ENCODE results near the gene UMAD1. TPM values are rescaled to one million over a fixed set of nuclear protein-coding genes. Genes with fewer than 3 reads are reported as not detected.

The UMAD1 gene
- polyA plus RNA-seq, 1 of the 3 experiments (the other 2 are of a cell fraction), result 13.9 TPM

DNA sequence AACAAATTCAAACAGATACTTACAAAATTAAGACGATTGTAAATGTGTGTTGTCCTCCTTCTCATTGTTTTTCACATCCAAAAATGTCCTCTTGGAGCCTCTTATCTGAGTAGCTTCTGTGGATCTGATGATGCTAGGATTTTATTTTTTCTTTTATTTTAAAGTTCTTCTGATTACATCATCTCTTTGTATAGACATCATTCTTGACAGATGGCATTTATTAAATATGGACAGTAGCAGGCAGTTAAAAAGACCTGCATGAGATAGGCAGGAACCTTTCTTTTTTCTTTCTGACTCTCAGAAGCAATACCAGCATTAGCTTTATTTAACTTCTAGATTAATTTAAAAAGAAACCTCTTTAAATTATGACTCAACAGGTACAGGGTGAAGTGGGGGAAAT, 77.9 kb downstream of the UMAD1 start, which contains the start of gene RPA3:
Gene RPA3 (minus strand): TSS at position 116 of the 400 bp plus-strand sequence. CDS start 78,189 bp downstream, outside the sequence.
- peaks cover 10 to 23% of the 10 kb centered on the region in 2 experiments; a peak in 3 of 4 replicates for H3K4me1 ChIP-seq (ENCODE audit: control insufficient read depth in 1 of 2, insufficient read depth in 2 of 2, low read depth in 1 of 2, low read length in 1 of 2)
- H3K9ac ChIP-seq, result no peak within 1 kb of the TSS
- 34% methylated on average over 1 of the region's 1 CpG for WGBS (ENCODE audit: low lambda C conversion rate)
- TF ChIP-seq CTCF (IDR thresholded peaks at IDR 0.05) (no peak), EZH2phosphoT487 (IDR thresholded peaks at IDR 0.05; ENCODE audit: borderline replicate concordance, low read depth) (no peak), GABPA (IDR thresholded peaks at IDR 0.05; ENCODE audit: low read depth) (no peak), MAX (IDR thresholded peaks at IDR 0.05; ENCODE audit: low read depth) (no peak), MEF2A (IDR thresholded peaks at IDR 0.05; ENCODE audit: borderline replicate concordance, low read depth) (no peak), FOSL2 (IDR thresholded peaks at IDR 0.05; ENCODE audit: borderline replicate concordance, low read depth) (no peak), SIN3A (IDR thresholded peaks at IDR 0.05; ENCODE audit: borderline replicate concordance, low read depth, low read length) (no peak)
- TF ChIP-seq, protein P1, sequence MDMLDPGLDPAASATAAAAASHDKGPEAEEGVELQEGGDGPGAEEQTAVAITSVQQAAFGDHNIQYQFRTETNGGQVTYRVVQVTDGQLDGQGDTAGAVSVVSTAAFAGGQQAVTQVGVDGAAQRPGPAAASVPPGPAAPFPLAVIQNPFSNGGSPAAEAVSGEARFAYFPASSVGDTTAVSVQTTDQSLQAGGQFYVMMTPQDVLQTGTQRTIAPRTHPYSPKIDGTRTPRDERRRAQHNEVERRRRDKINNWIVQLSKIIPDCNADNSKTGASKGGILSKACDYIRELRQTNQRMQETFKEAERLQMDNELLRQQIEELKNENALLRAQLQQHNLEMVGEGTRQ (IDR thresholded peaks at IDR 0.05; ENCODE audit: borderline replicate concordance, low read depth, low read length), result no peak
- TF ChIP-seq, protein P2, sequence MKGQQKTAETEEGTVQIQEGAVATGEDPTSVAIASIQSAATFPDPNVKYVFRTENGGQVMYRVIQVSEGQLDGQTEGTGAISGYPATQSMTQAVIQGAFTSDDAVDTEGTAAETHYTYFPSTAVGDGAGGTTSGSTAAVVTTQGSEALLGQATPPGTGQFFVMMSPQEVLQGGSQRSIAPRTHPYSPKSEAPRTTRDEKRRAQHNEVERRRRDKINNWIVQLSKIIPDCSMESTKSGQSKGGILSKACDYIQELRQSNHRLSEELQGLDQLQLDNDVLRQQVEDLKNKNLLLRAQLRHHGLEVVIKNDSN (IDR thresholded peaks at IDR 0.05; ENCODE audit: borderline replicate concordance, low read depth), result no peak
- no peak within 1 kb of the TSS; a peak in 1 of 4 replicates for H3K4me3 ChIP-seq (ENCODE audit: low read depth in 2 of 2, low read length in 1 of 2)
- H3K9me2 ChIP-seq, result no peaks in the 10 kb centered on the region
- no peak within 1 kb of the TSS for H2AFZ ChIP-seq (ENCODE audit: low read depth)
- H3K9me3 ChIP-seq, result no peaks in the 10 kb centered on the region
- POLR2A ChIA-PET, result no interaction called here
- peaks cover 0 to 2% of the 10 kb centered on the region in 2 experiments for H3K36me3 ChIP-seq (replicated peaks in 1 of 2; ENCODE audit: control insufficient read depth in 1 of 2, insufficient read depth in 2 of 2, low read length in 1 of 2)
- H3K79me2 ChIP-seq (ENCODE audit: insufficient read depth), result no peaks in the 10 kb centered on the region; the same call in 1 of the 2 replicates
- no peaks in the 10 kb centered on the region for H4K20me1 ChIP-seq (ENCODE audit: insufficient read depth)
- H3K27me3 ChIP-seq (ENCODE audit: insufficient read depth), result no peaks in the 10 kb centered on the region
- CTCF ChIA-PET, result interaction anchor here (1.2 to 2.8 kb wide), 3 partner anchors 30 to 577 kb away, joined by 3 to 12 read pairs (median 6); no protein-coding TSS in a partner anchor
- peaks cover 5% of the 10 kb centered on the region for H3F3A ChIP-seq (replicated peaks; ENCODE audit: insufficient read depth)
- peak within 1 kb of the TSS; percentile 11 to 83; a peak in 3 of 4 replicates for H3K27ac ChIP-seq (ENCODE audit: low read depth in 2 of 2, low read length in 1 of 2)
- H3K4me2 ChIP-seq, result 0 out of 2 replicates have a peak within 1 kb of the TSS, but pooled peaks have one; percentile 0
- peak; percentile 35 for DNase-seq

- Histone ChIP-seq H3K9me2 (no peaks in the 10 kb centered on the region), H3K4me1 (ENCODE audit: control insufficient read depth in 1 of 2, insufficient read depth in 2 of 2, low read depth in 1 of 2, low read length in 1 of 2) (peaks cover 10 to 23% of the 10 kb centered on the region in 2 experiments; a peak in 3 of 4 replicates), H3K36me3 (replicated peaks in 1 of 2; ENCODE audit: control insufficient read depth in 1 of 2, insufficient read depth in 2 of 2, low read length in 1 of 2) (peaks cover 0 to 2% of the 10 kb centered on the region in 2 experiments), H3K4me2 (0 out of 2 replicates have a peak overlapping the region, but pooled peaks have one; percentile 0), H3K4me3 (ENCODE audit: low read depth in 2 of 2, low read length in 1 of 2) (no peak overlapping the region; a peak in 1 of 4 replicates), H3F3A (replicated peaks; ENCODE audit: insufficient read depth) (peaks cover 5% of the 10 kb centered on the region), H3K9me3 (no peaks in the 10 kb centered on the region), H3K79me2 (ENCODE audit: insufficient read depth) (no peaks in the 10 kb centered on the region; the same call in 1 of the 2 replicates), H3K27ac (ENCODE audit: low read depth in 2 of 2, low read length in 1 of 2) (peak overlapping the region; percentile 11 to 83; a peak in 3 of 4 replicates), H3K27me3 (ENCODE audit: insufficient read depth) (no peaks in the 10 kb centered on the region), H2AFZ (ENCODE audit: low read depth) (no peak overlapping the region), H4K20me1 (ENCODE audit: insufficient read depth) (no peaks in the 10 kb centered on the region), H3K9ac (no peak overlapping the region)
- DNase-seq, result peak; percentile 47
- POLR2A ChIA-PET, result no interaction called here
- WGBS (ENCODE audit: low lambda C conversion rate), result 28% methylated on average over 2 of the region's 2 CpGs
- CTCF ChIA-PET, result interaction anchor here (1.1 to 2.8 kb wide), 5 partner anchors 12 to 577 kb away, joined by 3 to 12 read pairs (median 6); no protein-coding TSS in a partner anchor
- TF ChIP-seq TAF1 (IDR thresholded peaks at IDR 0.05; ENCODE audit: borderline replicate concordance, low read depth, low read length) (no peak), MAX (IDR thresholded peaks at IDR 0.05; ENCODE audit: low read depth) (peak; percentile 98), MEF2A (IDR thresholded peaks at IDR 0.05; ENCODE audit: borderline replicate concordance, low read depth) (no peak), FOXJ3 (CRISPR knock-in tag; IDR thresholded peaks at IDR 0.05) (no peak), EZH2phosphoT487 (IDR thresholded peaks at IDR 0.05; ENCODE audit: borderline replicate concordance, low read depth) (no peak), FOSL2 (IDR thresholded peaks at IDR 0.05; ENCODE audit: borderline replicate concordance, low read depth) (peak; percentile 70), POLR2AphosphoS5 (IDR thresholded peaks at IDR 0.05; ENCODE audit: low read depth, low read length) (no peak), JUND (IDR thresholded peaks at IDR 0.05) (0 out of 2 replicates have a peak, but pooled peaks have one; percentile 55), NFIC (IDR thresholded peaks at IDR 0.05; ENCODE audit: borderline replicate concordance) (peak; percentile 51; the same call in 1 of the 2 replicates)
- TF ChIP-seq, protein P3, sequence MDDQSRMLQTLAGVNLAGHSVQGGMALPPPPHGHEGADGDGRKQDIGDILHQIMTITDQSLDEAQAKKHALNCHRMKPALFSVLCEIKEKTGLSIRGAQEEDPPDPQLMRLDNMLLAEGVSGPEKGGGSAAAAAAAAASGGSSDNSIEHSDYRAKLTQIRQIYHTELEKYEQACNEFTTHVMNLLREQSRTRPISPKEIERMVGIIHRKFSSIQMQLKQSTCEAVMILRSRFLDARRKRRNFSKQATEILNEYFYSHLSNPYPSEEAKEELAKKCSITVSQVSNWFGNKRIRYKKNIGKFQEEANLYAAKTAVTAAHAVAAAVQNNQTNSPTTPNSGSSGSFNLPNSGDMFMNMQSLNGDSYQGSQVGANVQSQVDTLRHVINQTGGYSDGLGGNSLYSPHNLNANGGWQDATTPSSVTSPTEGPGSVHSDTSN (IDR thresholded peaks at IDR 0.05), result peak; percentile 40; the same call in 1 of the 2 replicates
These were observed 78.7 kb downstream of the UMAD1 start for GRCh38 chr7:7719236-7719635.
